H9 (cell line): ENCODE measurements around the gene CXCL13. TPM values are rescaled to one million over a fixed set of nuclear protein-coding genes. Genes with fewer than 3 reads are reported as not detected.

Experiments used
- DNase-seq: peaks from one replicate; pipeline ENCODE4 v3.0.0-alpha.2; 2017
- H2AFZ ChIP-seq: one replicate; pipeline ENCODE4 v1.6.1; 2013; ENCODE audit warnings: mild to moderate bottlenecking, low read length, control low read depth, moderate library complexity
- H2AK5ac ChIP-seq: 2 replicates; pipeline ENCODE4 v1.6.1; 2013; ENCODE audit warnings: low read length, control low read depth, mixed read lengths; ENCODE audit not compliant: insufficient read length
- H2BK120ac ChIP-seq: one replicate; pipeline ENCODE4 v1.6.1; 2013; ENCODE audit warnings: low read depth, mild to moderate bottlenecking, low read length, control low read depth, inconsistent platforms; ENCODE audit not compliant: poor library complexity, severe bottlenecking
- H2BK12ac ChIP-seq: 2 replicates; pipeline ENCODE4 v1.6.1; 2013; ENCODE audit warnings: low read length, control low read depth, mixed read lengths, low read depth; ENCODE audit not compliant: insufficient read length
- H2BK15ac ChIP-seq: 2 replicates; pipeline ENCODE4 v1.6.1; 2013; ENCODE audit warnings: low read depth, low read length, control low read depth
- H2BK20ac ChIP-seq: one replicate; pipeline ENCODE4 v1.6.1; 2013; ENCODE audit warnings: low read depth, mild to moderate bottlenecking, low read length, control low read depth, inconsistent platforms; ENCODE audit not compliant: poor library complexity, severe bottlenecking
- H2BK5ac ChIP-seq: 2 replicates; pipeline ENCODE4 v1.6.1; 2013; ENCODE audit warnings: low read length, control low read depth, mixed read lengths; ENCODE audit not compliant: insufficient read length
- H3K14ac ChIP-seq: 2 replicates; pipeline ENCODE4 v1.6.1; 2013; ENCODE audit warnings: low read length, control low read depth; ENCODE audit not compliant: insufficient read depth
- H3K18ac ChIP-seq: 2 replicates; pipeline ENCODE4 v1.6.1; 2013; ENCODE audit warnings: low read depth, mild to moderate bottlenecking, mixed read lengths, low read length, control low read depth; ENCODE audit not compliant: insufficient read length
- H3K23ac ChIP-seq: 2 replicates; pipeline ENCODE4 v1.6.1; 2013; ENCODE audit warnings: low read length, control low read depth, mixed read lengths, low read depth; ENCODE audit not compliant: insufficient read length
- H3K23me2 ChIP-seq: 2 replicates; pipeline ENCODE4 v1.6.1; 2013; ENCODE audit warnings: low read depth, mild to moderate bottlenecking, mixed read lengths, low read length, control low read depth; ENCODE audit not compliant: insufficient read length, poor library complexity, severe bottlenecking
- H3K27ac ChIP-seq: 2 replicates; pipeline ENCODE4 v1.5.1; 2013; ENCODE audit warnings: low read length, control low read depth, mixed read lengths, low read depth; ENCODE audit not compliant: insufficient read length
- H3K27me3 ChIP-seq: 2 replicates; pipeline ENCODE4 v1.6.1; 2013; ENCODE audit warnings: low read length, control low read depth, inconsistent platforms; ENCODE audit not compliant: insufficient read depth
- H3K4ac ChIP-seq: 2 replicates; pipeline ENCODE4 v1.6.1; 2013; ENCODE audit warnings: low read depth, mild to moderate bottlenecking, control low read depth, inconsistent platforms, low read length, moderate library complexity
- H3K4me1 ChIP-seq: 2 replicates; pipeline ENCODE4 v1.6.1; 2013; ENCODE audit warnings: low read length, control low read depth, inconsistent platforms; ENCODE audit not compliant: insufficient read depth
- H3K4me2 ChIP-seq: 2 replicates; pipeline ENCODE4 v1.6.1; 2013; ENCODE audit warnings: low read length, control low read depth, mixed read lengths; ENCODE audit not compliant: insufficient read length, insufficient read depth
- H3K56ac ChIP-seq: 2 replicates; pipeline ENCODE4 v1.6.1; 2013; ENCODE audit warnings: low read depth, mild to moderate bottlenecking, mixed read lengths, low read length, control low read depth; ENCODE audit not compliant: insufficient read length
- H3K79me1 ChIP-seq: 2 replicates; pipeline ENCODE4 v1.6.1; 2013; ENCODE audit warnings: low read depth, mild to moderate bottlenecking, moderate library complexity, low read length, control low read depth, inconsistent platforms; ENCODE audit not compliant: insufficient read depth, poor library complexity, severe bottlenecking
- H3K79me2 ChIP-seq: 2 replicates; pipeline ENCODE4 v1.6.1; 2013; ENCODE audit warnings: low read length, control low read depth, inconsistent platforms; ENCODE audit not compliant: insufficient read depth
- H3K9ac ChIP-seq: 2 replicates; pipeline ENCODE4 v1.6.1; 2013; ENCODE audit warnings: low read length, control low read depth, mixed read lengths; ENCODE audit not compliant: insufficient read length; ENCODE audit errors: extremely low read depth
- H3K9me3 ChIP-seq: one replicate; pipeline ENCODE4 v1.6.1; 2013; ENCODE audit warnings: low read depth, low read length, inconsistent platforms; ENCODE audit not compliant: control insufficient read depth
- H3T11ph ChIP-seq: one replicate; pipeline ENCODE4 v1.6.1; 2013; ENCODE audit warnings: mild to moderate bottlenecking, low read length, control low read depth, inconsistent platforms
- H4K20me1 ChIP-seq: one replicate; pipeline ENCODE4 v1.6.1; 2013; ENCODE audit not compliant: control insufficient read depth, insufficient read length, insufficient read depth
- H4K5ac ChIP-seq: 2 replicates; pipeline ENCODE4 v1.6.1; 2013; ENCODE audit warnings: low read depth, mild to moderate bottlenecking, mixed read lengths, low read length, control low read depth; ENCODE audit not compliant: insufficient read length
- H4K8ac ChIP-seq: replicated peaks from 2 replicates; pipeline ENCODE4 v1.6.1; 2013; ENCODE audit warnings: low read length, control low read depth, mixed read lengths, low read depth; ENCODE audit not compliant: insufficient read length
- H4K91ac ChIP-seq: 2 replicates; pipeline ENCODE4 v1.6.1; 2013; ENCODE audit warnings: low read depth, mild to moderate bottlenecking, moderate library complexity, mixed read lengths, low read length, control low read depth; ENCODE audit not compliant: insufficient read length
- H3K27ac Mint-ChIP-seq, 3 experiments: 2 replicates in 2 of 3; 3 replicates in 1 of 3; pipeline ENCODE4 v1.8.0; 2020 to 2021; ENCODE audit warnings: mixed read lengths in 3 of 3, mild to moderate bottlenecking in 1 of 3, moderate library complexity in 1 of 3
- H3K27me3 Mint-ChIP-seq: 2 replicates; pipeline ENCODE4 v1.8.0; 2021; ENCODE audit warnings: low read depth, mild to moderate bottlenecking, moderate library complexity, mixed read lengths
- H3K36me3 Mint-ChIP-seq, 3 experiments: 2 replicates in 2 of 3; 3 replicates in 1 of 3; pipeline ENCODE4 v1.8.0; 2020 to 2021; ENCODE audit warnings: low read depth in 3 of 3, mixed read lengths in 3 of 3; ENCODE audit not compliant: insufficient read depth in 1 of 3
- H3K4me1 Mint-ChIP-seq, 2 experiments: 2 replicates each; pipeline ENCODE4 v1.8.0; 2020; ENCODE audit warnings: mixed read lengths in 2 of 2
- H3K4me3 Mint-ChIP-seq, 2 experiments: 2 replicates in 1 of 2; 3 replicates in 1 of 2; pipeline ENCODE4 v1.8.0; 2020 to 2021; ENCODE audit warnings: mild to moderate bottlenecking in 2 of 2, mixed read lengths in 2 of 2, moderate library complexity in 1 of 2
- H3K9me3 Mint-ChIP-seq, 2 experiments: 2 replicates in 1 of 2; 3 replicates in 1 of 2; pipeline ENCODE4 v1.8.0; 2020; ENCODE audit warnings: mild to moderate bottlenecking in 2 of 2, mixed read lengths in 2 of 2, moderate library complexity in 1 of 2
- WGBS: extraction: QIAGEN DNeasy Blood & Tissue Kit; methylation state at CpG from one replicate; pipeline ENCODE4 v1.1.7; 2013; ENCODE audit warnings: missing lambda C conversion rate, low lambda C conversion rate, mixed read lengths; ENCODE audit not compliant: insufficient read length; ENCODE audit errors: extremely low coverage; 5-methylcytosine and 5-hydroxymethylcytosine counted together
- total RNA-seq: library from RNA; stranded (reverse); gene quantifications from 2 replicates; pipeline ENCODE4 v1.2.1, GENCODE V29; 2021
- TF ChIP-seq, protein P1 (sequence below): fragments of 200-600 bp; sonication (generic); conservative IDR thresholded peaks from 3 replicates; pipeline ENCODE4 v1.8.0; 2021; ENCODE audit warnings: antibody characterized with exemption, mild to moderate bottlenecking

Gene CXCL13
- total RNA-seq, 1 experiment from 2014 or later = not detected

DNA sequence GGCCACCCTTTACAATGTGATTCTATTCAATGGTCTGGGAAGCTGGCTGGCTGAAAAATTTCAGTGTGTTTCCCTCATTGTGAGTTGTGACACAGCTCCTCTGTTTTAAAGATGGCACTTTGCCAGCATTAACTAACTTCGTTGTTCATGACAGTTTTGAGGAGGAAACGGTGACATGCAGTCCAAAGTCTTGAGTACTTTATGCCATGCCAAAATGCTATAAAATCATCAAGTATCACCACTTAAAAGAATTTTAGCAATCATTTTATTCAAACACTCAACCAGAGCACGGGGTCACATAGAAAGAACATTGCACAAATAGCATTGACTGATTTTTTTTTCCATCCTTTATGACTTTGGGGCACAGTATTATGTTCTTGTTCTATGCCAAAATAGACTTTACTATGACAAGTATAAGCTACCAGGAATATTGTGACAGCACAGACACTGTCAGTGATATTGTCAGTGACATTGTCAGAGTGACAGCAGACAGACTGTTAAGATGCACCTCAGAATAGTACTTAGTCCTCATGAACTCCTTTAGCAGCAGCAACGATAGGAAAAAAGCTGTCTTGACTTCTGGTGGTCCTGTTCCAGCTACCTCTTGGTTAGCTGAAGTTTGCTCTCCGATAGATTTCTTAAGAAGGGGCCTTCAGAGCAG is 46.7 kb downstream of the CXCL13 start:
- H3K9ac ChIP-seq = no peak overlapping the region
- no peak overlapping the region for H3K27ac ChIP-seq
- DNase-seq = no peak
- no peaks in the 10 kb centered on the region for H3K79me1 ChIP-seq
- no CpG with 5 or more reads among the region's 5 CpGs for WGBS
- no peak overlapping the region for H2BK5ac ChIP-seq
- no peak overlapping the region for H2BK20ac ChIP-seq
- TF ChIP-seq, protein P1, sequence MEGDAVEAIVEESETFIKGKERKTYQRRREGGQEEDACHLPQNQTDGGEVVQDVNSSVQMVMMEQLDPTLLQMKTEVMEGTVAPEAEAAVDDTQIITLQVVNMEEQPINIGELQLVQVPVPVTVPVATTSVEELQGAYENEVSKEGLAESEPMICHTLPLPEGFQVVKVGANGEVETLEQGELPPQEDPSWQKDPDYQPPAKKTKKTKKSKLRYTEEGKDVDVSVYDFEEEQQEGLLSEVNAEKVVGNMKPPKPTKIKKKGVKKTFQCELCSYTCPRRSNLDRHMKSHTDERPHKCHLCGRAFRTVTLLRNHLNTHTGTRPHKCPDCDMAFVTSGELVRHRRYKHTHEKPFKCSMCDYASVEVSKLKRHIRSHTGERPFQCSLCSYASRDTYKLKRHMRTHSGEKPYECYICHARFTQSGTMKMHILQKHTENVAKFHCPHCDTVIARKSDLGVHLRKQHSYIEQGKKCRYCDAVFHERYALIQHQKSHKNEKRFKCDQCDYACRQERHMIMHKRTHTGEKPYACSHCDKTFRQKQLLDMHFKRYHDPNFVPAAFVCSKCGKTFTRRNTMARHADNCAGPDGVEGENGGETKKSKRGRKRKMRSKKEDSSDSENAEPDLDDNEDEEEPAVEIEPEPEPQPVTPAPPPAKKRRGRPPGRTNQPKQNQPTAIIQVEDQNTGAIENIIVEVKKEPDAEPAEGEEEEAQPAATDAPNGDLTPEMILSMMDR = no peak
- H4K20me1 ChIP-seq = no peaks in the 10 kb centered on the region
- Mint-ChIP-seq H3K4me3 (no peak overlapping the region), H3K27me3 (no peaks in the 10 kb centered on the region; the same call in none of the 2 replicates), H3K4me1 (peaks cover 20 to 22% of the 10 kb centered on the region in 2 experiments), H3K9me3 (peaks cover 7 to 12% of the 10 kb centered on the region in 2 experiments), H3K36me3 (peaks cover 0 to 19% (median 4%) of the 10 kb centered on the region in 3 experiments; a peak in 3 of 7 replicates), H3K27ac (no peak overlapping the region)
- H2AFZ ChIP-seq = no peak overlapping the region
- H3K23me2 ChIP-seq = no peaks in the 10 kb centered on the region
- H3K18ac ChIP-seq = no peak overlapping the region
- H3K4me1 ChIP-seq = no peaks in the 10 kb centered on the region
- no peak overlapping the region for H3K23ac ChIP-seq
- no peaks in the 10 kb centered on the region for H3K9me3 ChIP-seq
- H4K91ac ChIP-seq = no peak overlapping the region
- no peak overlapping the region for H3K56ac ChIP-seq
- H4K8ac ChIP-seq = no peak overlapping the region
- no peak overlapping the region for H3T11ph ChIP-seq
- H3K79me2 ChIP-seq = no peaks in the 10 kb centered on the region
- no peak overlapping the region for H3K4me2 ChIP-seq
- no peak overlapping the region for H2BK15ac ChIP-seq
- no peak overlapping the region for H3K14ac ChIP-seq
- H2BK12ac ChIP-seq = no peak overlapping the region
- no peak overlapping the region for H3K4ac ChIP-seq
- H2BK120ac ChIP-seq = no peak overlapping the region
- no peak overlapping the region for H4K5ac ChIP-seq
- H2AK5ac ChIP-seq = no peak overlapping the region
- no peaks in the 10 kb centered on the region for H3K27me3 ChIP-seq
